GM21390 (cell line): ENCODE measurements around the gene SMAD4.

Experiments
- ATAC-seq: cut with Tn5 transposase; IDR thresholded peaks from one replicate; pipeline ENCODE4 v1.9.1; 2021; ENCODE audit not compliant: unreplicated experiment

Gene SMAD4

DNA sequence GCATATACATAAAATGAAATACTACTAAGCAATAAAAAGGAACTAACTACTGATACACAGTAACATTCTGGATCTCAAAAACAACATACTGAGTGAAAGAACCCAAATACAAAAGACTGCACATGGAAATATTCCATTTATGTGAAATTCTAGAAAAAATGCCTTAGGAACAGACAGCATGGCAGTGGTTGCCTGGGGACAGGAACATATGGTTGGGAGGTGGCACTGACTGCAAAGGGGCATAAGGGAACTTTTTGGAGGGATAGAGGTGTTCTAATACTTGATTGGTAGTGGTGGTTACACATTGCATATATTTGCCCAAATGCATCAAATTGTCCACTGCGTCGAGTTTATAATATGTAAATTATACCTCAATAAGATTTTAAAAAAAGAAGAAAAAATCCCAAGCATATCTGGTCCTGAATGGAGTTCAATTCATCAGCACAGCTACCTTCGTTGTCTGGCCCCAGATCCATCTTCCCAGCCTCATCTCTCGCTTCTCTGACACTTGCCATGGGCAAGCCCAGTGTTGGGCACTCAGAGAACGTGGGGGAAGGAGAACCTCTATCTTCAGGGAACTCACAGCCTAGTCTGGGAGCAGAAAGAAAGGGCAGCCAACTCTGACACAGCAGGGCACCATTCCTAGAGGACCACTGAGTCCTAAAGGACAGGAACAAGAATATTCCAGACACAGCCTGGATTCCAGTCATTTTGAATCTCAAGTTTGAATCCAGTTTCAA is 8.6 kb upstream of the SMAD4 start:
- ATAC-seq, result no peak

DNA sequence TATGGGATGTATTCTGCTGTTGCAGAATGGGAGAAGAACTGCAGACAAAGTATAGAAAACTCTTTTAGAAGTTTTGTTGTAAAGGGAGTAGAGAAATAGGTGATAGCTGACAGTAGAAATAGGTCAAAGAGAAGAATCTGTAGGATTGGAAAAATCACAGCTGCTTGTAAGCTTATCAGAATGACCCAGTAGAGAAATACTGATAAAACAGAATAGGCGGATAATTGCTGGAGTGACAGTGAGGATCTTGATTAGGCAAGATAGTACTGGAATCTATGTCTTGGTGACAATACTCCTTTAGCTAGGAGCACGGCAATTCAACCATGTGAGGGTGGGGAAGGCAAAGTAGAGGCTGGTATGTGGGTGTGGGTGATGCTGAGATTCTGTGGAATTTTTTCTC is 4.5 kb upstream of the SMAD4 start:
- no peak for ATAC-seq

DNA sequence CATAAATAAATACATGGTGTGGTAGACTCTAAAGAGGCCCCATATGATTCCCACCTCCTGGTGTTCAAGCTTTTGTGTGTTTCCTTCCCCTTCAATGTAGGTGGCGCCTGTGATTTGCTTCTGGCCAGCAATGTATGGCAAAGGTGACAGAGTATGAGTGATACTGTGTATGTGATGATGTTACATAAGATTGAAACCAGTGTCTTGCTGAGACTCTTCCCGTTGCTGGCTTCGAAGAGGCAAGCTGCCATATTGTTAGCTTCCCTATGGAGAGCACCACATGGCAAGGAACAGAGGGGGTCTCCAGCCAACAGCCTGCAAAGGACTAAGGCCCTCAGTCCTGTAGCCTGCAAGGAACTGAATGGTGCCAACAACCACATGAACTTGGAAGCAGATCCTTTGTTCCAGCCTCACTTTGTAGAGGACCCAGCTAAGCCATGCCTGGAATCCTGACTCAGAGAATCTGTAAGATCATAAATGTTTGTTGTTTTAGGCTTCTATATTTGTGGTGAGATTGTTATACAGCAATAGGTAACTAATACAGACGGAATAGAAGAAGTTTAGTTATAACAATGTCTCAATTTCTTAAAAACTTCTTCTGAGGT is 1.7 kb upstream of the SMAD4 start:
- ATAC-seq, result no peak

DNA sequence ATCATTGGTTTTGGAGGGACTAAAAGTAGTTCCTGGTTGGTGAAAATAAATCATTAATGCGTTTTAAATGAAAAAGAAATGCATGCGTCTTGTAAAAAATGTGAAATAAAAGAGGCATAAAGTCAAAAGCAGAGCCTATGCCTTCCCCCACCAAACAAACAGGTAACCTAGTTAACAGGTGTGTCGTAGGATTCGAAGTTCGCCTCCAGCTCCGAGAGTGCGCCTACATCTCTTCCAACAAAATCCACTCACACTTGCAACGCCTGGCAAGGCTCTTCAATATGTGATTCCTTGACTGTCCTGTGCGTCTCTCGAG is 677 bp upstream of the SMAD4 start:
- ATAC-seq, result no peak

DNA sequence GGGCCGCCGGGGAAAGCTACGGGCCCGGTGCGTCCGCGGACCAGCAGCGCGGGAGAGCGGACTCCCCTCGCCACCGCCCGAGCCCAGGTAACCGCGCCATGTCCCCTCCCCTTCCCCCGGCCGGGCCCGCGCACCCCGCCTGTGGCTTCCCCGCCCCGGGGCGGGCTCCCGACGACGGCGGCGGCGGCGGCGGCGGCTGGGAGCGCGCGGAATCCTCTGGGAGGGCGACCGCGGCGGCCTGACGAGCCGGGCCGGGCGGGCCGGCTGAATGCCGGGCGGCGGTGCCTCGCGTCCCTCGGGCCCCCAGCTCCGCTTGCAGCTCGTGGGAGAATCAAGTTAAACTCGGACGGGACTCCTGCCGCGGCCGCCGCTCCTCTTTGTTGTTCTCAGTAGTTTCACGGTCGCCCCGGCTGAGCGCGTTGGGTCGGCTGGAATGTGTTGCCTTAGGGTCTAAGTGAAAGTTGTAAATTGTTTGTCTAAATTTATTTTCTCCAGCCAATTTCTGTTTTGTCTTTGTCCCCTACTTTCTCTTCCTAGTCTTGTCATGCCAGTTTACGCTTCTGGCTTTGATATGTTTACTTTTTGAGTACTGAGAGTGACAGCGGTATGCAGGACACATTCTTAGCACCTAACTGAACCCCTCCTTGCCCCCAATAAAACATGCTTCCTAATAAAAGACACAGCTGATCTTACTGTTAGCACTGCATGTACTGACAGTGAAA is 685 bp downstream of the SMAD4 start:
- ATAC-seq, result peak; percentile 57

DNA sequence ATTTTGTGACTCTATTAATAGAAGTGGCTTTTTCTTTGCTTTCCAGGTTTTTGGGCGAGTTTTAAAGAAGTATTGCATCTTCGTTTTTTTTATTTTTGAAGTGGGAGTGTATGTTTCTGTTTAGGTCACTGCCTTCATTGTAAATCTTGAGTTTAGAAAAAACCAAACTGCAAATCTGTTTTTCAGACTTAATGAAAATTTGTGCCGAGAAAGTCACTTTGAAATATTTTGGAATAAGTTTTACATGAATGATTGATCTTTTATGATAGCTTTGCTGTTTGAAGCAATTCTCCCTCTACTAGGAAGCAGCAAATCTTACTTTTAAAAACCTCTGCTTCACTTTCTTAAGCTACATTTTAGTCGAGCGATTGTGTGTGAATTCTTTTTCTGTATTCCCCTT is 2.2 kb downstream of the SMAD4 start:
- ATAC-seq, result no peak

DNA sequence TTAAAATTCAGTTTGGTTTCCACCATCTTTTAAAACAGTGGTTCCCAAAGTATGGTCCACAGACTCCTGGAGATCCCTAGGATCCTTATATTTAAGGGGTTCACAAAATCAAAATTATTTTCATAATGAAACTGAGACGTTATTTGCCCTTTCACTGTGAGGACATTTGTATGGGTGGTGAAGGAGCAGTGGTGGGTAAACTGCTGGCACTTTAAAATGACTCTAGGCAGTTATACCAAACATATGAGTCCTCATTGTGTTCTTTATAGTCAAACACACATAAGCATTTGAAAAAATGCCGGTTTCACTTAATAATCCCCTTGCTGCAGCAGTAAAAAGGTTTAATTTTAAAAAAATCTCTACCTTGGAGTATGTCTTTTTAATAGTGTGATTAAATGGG is 7.2 kb downstream of the SMAD4 start:
- no peak for ATAC-seq

DNA sequence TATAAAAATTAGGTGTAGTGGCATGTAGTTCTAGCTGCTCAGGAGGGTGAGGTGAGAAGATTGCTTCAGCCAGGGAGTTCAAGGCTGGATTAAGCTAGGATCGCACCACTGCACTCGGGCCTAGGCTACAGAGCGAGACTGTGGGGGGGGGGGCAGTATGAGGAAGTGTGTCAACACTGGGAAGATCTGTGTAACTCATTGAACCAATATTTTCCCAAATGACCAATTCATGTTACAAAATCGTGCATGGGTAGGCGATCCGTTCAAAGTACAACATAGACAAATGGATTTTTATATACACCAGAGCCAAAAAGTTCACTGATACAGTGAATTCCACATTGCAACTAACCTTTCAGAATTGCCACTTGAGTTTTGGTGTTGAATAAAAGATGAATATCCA is 8.1 kb downstream of the SMAD4 start:
- ATAC-seq, result no peak

DNA sequence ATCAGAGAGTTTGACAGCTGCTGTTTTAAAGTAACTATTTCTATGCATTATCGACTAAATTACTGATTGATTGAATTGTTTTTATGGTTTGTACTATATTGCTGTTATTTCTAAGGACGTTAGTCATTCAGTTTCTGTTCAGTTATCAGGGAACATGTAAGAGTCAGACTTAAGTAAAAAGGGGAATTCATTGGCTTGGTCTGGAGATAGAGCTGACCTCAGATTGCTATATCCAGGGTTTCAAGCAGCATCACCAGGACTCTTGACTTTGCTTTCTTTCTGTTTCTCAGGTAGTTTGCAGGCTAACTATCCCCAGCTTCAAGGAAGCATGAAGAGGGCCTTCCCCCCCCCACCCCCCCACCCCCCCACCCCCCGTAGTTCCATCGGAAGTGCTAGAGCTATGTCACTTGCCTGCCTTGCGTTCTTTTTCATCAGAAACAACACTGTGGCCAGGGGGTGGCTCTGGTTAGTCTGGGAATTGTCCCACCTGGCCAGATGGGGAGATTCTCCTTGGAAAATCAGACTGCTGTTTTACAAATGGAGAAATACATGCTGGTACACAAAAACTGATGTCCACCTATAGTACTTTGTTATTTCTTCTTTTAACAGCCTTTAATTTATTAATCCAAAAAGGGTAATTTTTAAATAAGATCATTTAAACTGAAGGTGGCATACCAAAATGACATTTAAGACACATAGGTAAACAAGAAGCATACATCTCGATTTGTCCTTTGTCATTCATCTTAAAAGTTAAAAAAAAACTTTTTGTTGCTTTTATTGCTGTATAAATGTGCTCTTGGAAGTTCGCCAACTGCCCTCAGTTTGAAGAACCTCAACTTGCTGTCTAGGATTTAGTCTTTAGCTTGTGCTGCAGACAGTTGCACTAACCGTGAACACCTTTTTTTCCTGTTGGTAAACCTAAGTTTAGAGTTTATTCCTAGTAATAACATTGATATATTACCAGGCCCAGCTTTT is 9.4 kb downstream of the SMAD4 start:
- ATAC-seq, result no peak

DNA sequence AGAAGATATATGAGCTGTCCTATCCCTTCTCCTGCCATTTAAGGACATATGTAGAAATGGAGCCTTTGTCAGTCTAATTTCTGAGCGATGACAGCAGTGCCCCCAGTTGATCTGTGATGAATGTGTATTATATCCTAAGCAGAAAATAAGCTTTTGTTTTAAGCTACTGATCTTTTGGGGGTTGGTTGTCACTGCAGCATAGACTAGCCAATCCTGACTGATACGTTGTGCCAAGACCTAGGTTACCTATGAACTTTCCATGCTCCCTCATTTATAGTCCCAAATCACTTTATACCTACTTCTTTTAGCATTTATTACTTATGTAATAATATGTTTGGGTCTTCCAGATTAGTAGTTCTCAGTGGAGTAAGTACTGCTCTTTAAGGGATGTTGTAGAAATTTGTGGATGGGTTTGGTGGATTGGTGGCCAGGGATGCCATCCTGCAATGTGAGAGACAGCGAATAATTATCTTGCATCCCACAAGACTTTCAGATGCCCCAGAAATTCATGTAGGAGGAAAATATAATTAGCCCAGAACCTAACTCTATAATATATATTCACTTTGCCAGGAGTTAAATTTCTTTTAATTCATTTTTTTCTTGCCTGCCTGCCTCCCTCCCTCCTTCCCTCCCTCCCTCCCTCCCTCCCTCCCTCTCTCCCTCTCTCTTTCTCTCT is 11.8 kb downstream of the SMAD4 start:
- ATAC-seq, result no peak

DNA sequence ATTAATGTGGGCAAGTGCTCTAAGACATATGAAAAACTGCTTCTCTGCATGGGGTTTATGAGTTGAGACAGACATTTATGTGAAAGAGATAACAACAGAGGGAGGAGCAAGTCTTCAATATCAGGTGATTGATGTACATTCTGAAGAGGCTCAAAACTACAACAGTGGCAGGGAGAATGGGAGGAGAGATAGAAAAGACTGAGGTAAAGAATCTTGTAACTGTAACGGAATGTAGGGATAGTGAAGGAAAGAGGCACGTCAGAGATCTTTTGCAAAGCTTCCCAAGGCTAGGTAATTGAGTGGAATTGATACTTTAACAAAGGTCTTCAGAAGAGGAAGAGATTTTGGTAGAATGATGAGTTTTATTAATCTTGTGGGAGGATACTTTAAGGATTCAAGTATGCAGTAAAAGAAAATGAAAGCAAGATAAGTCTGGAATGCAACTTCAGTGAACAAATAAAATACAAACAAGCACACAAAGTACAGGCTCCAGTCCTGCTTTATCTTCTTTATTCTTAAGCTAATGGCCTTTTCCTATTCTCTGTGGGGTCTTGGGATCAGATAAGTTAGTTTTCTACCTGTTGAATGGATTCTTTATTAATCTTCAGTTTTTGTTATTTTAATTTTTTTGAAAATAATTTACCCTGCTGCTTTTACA is 15.0 kb downstream of the SMAD4 start:
- no peak for ATAC-seq

DNA sequence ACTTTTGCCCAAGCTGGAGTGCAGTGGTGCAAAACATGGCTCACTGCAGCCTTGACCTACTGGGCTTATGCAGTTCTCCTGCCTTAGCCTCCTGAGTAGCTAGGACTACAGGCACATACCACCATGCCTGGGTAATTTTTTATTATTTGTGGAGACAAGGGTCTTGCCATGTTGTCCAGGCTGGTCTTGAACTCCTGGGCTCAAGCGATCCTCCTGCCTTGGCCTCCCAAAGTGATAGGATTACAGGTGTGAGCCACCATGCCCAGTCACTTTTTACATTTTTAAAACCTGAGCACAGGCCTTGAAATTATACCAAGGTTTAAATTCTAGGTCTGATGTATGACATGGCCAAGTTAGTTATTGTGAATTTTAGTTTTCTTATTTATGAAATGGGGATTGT is 18.2 kb downstream of the SMAD4 start:
- no peak for ATAC-seq

DNA sequence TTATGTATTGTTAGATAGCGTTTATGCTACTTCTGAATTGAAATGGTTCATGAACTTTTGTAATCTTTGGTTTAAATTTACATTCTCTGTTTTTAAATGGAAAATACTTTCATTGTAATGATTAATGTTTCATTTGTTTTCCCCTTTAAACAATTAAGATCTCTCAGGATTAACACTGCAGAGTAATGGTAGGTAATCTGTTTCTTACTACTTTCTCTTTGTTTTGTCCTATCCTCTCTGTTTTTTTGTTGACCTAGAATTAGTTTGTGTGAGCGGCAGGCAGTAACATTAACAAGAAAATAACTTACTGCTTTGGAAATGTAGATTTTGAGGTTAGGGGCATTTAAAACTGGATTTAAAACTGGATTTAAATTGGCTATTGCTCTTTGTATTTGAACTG is 19.1 kb downstream of the SMAD4 start:
- no peak for ATAC-seq

DNA sequence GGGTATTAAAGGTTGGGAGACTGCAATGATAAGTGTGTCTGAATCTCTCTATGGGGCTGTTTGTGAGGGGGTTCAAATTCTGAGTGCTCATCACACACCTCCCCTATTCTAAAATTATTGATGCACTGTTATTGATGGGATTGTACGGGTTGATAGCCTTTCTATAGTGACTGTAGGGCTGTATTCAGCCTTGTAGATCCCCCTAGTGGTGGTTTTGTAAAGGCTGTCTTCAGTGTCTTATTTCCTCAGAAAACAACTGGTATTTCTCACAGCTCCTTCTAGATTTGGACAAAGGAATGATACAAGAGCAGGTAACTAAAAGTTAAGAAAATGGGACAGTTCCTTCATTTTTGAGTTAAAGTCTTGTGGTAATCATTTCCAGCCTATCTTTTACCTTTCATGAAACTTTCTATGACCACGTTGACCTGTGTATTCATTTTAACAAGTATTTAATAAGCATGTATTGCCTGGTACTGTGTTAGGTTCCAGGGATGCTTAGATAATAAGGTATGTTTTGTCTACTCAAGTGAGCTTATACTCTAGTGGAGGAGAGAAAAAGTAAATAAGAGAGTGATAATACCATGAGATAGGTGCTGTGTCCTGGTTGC is 21.2 kb downstream of the SMAD4 start:
- peak; percentile 75 for ATAC-seq

DNA sequence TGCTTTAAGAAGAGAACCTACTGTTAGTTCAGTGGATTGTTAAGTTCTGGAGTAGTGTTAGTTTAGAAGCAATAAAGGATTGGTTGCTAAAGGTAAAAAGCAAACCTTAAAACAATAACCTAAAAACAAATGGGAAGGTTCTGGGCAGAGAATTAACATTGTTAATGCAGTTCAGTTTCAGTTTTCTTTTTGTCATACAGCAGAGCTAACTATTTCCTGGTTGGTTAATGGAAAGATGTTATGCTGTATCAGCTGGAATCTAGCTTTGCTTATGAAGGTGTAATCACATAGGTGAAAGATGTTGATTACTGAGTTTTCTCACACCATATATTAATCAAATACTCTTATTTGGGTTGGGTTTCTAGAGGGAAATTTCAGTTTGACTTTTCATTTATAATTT is 23.8 kb downstream of the SMAD4 start:
- ATAC-seq, result peak; percentile 62

DNA sequence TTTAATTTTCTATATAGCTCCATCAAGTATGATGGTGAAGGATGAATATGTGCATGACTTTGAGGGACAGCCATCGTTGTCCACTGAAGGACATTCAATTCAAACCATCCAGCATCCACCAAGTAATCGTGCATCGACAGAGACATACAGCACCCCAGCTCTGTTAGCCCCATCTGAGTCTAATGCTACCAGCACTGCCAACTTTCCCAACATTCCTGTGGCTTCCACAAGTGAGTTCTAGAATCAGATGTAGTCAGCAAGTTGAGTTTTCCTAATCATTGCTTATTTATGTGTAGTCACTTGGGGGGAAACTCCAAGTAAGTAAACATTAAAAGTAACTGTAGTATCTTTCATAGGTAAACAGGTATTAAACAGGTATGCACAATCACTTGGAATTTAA is 24.8 kb downstream of the SMAD4 start:
- ATAC-seq, result no peak

DNA sequence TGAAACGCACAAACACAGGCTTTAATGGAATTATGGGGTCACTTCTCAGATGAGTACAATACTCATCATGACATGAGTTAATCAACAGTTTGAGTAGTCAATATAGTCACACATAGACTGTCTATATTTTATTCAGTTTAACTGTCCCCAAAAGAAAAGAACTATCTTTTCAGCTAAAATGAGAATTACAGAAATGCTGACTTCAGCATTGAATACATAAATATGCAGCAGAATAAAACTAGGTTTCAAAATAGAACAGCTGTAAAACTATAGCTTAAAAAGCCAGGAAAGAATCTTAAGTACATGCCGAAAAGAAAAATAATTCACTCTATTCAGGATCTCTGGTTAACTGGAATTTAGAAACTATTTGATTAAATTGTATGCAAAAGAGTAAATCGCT is 30.0 kb downstream of the SMAD4 start:
- no peak for ATAC-seq

DNA sequence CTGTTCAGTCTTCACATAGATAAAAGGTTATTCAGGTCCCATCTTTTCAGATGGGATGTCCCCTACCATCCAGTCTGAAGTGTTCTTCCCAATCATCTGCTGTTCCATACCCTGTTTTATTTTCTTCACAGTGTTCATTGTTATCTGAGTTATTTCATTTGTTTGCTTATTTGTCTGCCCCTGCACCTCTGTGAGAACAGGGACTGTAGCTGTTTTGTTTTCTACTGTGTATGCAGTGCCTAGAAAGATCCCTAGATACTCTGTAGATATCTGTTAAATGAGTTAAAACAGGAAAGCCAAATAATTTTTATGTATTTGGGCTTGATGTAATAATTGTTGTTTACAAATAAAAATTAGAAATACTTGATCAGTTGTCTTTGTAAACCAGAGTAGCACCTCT is 34.2 kb downstream of the SMAD4 start:
- no peak for ATAC-seq

DNA sequence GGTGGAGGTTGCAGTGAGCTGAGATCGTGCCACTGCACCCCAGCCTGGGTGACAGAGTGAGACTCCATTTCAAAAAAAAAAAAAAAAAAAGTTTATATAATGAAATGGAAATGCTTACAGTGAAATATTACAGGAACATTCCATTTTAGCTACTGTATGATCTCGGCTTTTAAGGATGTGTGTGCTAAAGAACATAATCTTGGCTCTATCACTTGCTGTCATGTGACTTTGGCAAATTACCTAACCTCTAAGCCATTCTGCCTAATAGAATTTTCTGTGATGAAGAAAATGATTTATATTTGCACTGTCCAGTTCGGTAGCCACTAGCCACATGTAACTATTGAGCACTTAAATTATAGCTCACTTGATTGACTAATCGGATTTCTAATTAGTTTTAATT is 36.3 kb downstream of the SMAD4 start:
- ATAC-seq, result no peak

DNA sequence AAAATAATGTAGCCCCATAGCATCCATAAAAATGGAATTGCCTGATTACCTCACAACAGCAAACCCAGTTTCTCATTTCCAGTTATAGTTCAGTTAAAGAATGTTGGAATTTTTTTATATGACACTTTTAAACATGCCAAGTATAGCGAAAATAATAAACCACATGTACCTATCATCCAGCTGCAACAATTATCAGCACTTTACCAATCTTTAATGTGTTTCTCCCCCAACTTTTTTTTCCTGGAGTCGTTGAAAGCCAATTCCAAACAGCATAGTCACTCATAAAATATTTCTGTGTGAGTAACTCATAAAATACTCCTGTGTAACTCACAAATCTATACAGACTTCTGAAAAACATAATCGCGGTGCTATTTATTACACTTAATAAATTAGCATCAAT is 38.1 kb downstream of the SMAD4 start:
- ATAC-seq, result no peak
